GM13976 (cell line): Measurements from ENCODE around the gene SUOX.
A peak's percentile ranks its signal among the peaks of the same experiment; 100 is the strongest.
"Not testable (repeated sequence)": the region's sequence is repeated elsewhere in the genome, so short reads cannot be mapped to it uniquely, and the experiment has no call there.

Source experiments
- DNase-seq: peaks from one replicate; pipeline ENCODE4 v3.0.0; 2012; ENCODE audit warnings: low spot score
- CTCF ChIP-seq: IDR thresholded peaks from 2 replicates; pipeline ENCODE4 v1.5.1; 2012; ENCODE audit warnings: borderline replicate concordance, mild to moderate bottlenecking; ENCODE audit not compliant: insufficient read depth; ENCODE audit errors: extremely low read depth, missing control alignments, control extremely low read depth
- in situ Hi-C: fragments of 300-500 bp; cut with MboI; formaldehyde crosslinking; loops from one replicate; pipeline ENCODE4 v1.12.0; 2022; ENCODE audit warnings: low sequenced_read_pairs, mixed read lengths, inconsistent platforms; ENCODE audit not compliant: unreplicated experiment

The SUOX gene

GRCh38 chr12:56037161-56037560 lies 40.1 kb downstream of the SUOX start:
- in situ Hi-C loops: loop anchor here (10.0 kb wide), 1 partner anchor 302 kb away; no protein-coding TSS in a partner anchor
- no peak for TF ChIP-seq CTCF
- DNase-seq: no peak

GRCh38 chr12:56038022-56038655 lies 41.1 kb downstream of the SUOX start:
- no peak for DNase-seq
- no peak for TF ChIP-seq CTCF
- in situ Hi-C loops: loop anchor here (10.0 kb wide), 1 partner anchor 303 kb away; no protein-coding TSS in a partner anchor

- DNase-seq: no peak
- in situ Hi-C loops: no loop called here
- no peak for TF ChIP-seq CTCF
Measured at GRCh38 chr12:56040151-56040550, 43.1 kb downstream of the SUOX start.

- DNase-seq: no peak
- in situ Hi-C loops: no loop called here
- TF ChIP-seq CTCF: no peak
Measured at GRCh38 chr12:56040963-56041551, 44.0 kb downstream of the SUOX start.

GRCh38 chr12:56041552-56042429 lies 44.7 kb downstream of the SUOX start, which contains the start of gene RPS26:
RPS26 (plus strand) TSS chr12:56041918; CDS start chr12:56042167, 249 bp downstream.
- in situ Hi-C loops: no loop called here
- DNase-seq: peak; percentile 89

GRCh38 chr12:56042430-56042813 lies 45.3 kb downstream of the SUOX start:
- DNase-seq, in situ Hi-C loops: not testable (repeated sequence)

More at GRCh38 chr12:56041552-56042429, 44.7 kb downstream of the SUOX start, which contains the start of gene RPS26:
- peak; percentile 50 for TF ChIP-seq CTCF

- DNase-seq: no peak
- in situ Hi-C loops: no loop called here
- TF ChIP-seq CTCF: no peak
Measured at GRCh38 chr12:56042843-56043242, 45.8 kb downstream of the SUOX start.
